PC-9 (cell line): ENCODE measurements around the gene CLCN5. TPM values are rescaled to one million over a fixed set of nuclear protein-coding genes. Genes with fewer than 3 reads are reported as not detected.

ENCODE experiments used
- BruUV-seq: library from RNA; stranded (reverse); fragments of 400-500 nt; replicated peaks from 2 replicates; lab custom pipeline; 2021; lab: Mats Ljungman, UMichigan
- CTCF ChIA-PET: fragments of 300-600 bp; sonication (Branson Sonifier 250); formaldehyde crosslinking; loops from one replicate; lab custom pipeline; 2022; ENCODE audit warnings: antibody characterized with exemption; lab: Charles Lee
- POLR2A ChIA-PET: fragments of 300-600 bp; sonication (Branson Sonifier 250); formaldehyde crosslinking; loops from one replicate; lab custom pipeline; 2022; ENCODE audit warnings: antibody characterized with exemption; ENCODE audit not compliant: unreplicated experiment; lab: Charles Lee
- DNase-seq, 2 experiments: peaks; one replicate each; pipeline versions ENCODE4 v3.0.0 to v3.0.0-alpha.2; 2015 to 2022; ENCODE audit warnings: mixed read lengths in 1 of 2
- H2AFZ ChIP-seq: fragments of 200-600 bp; sonication (generic); 2 replicates; pipeline ENCODE4 v1.8.1; 2017; ENCODE audit warnings: antibody characterized with exemption
- H3F3A ChIP-seq: fragments of 200-600 bp; sonication (generic); 2 replicates; pipeline ENCODE4 v1.8.1; 2017; ENCODE audit warnings: antibody characterized with exemption, mild to moderate bottlenecking, low read depth; ENCODE audit not compliant: insufficient read depth
- H3K27ac ChIP-seq: fragments of 200-600 bp; sonication (generic); 2 replicates; pipeline ENCODE4 v1.6.1; 2016; ENCODE audit warnings: mixed run types
- H3K27me3 ChIP-seq: fragments of 200-600 bp; sonication (generic); 2 replicates; pipeline ENCODE4 v1.6.1; 2016; ENCODE audit warnings: low read depth, mixed run types; ENCODE audit not compliant: insufficient read depth
- H3K36me3 ChIP-seq: fragments of 200-600 bp; sonication (generic); 2 replicates; pipeline ENCODE4 v1.6.1; 2016; ENCODE audit warnings: low read depth, mixed run types
- H3K4me1 ChIP-seq: fragments of 200-600 bp; sonication (generic); replicated peaks from 2 replicates; pipeline ENCODE4 v1.6.1; 2016; ENCODE audit warnings: mixed run types; ENCODE audit not compliant: insufficient read depth
- H3K4me2 ChIP-seq: fragments of 200-600 bp; sonication (generic); 2 replicates; pipeline ENCODE4 v1.6.1; 2017; ENCODE audit warnings: mixed run types
- H3K4me3 ChIP-seq: fragments of 200-600 bp; sonication (generic); 2 replicates; pipeline ENCODE4 v1.6.1; 2016; ENCODE audit warnings: mixed run types
- H3K79me2 ChIP-seq: fragments of 200-600 bp; sonication (generic); 2 replicates; pipeline ENCODE4 v1.6.1; 2017; ENCODE audit warnings: low read depth, mixed run types
- H3K9me2 ChIP-seq: fragments of 200-600 bp; sonication (generic); 2 replicates; pipeline ENCODE4 v1.8.1; 2017; ENCODE audit warnings: mild to moderate bottlenecking; ENCODE audit not compliant: insufficient read depth
- H3K9me3 ChIP-seq: fragments of 200-600 bp; sonication (generic); 2 replicates; pipeline ENCODE4 v1.8.1; 2016; ENCODE audit warnings: low read depth; ENCODE audit not compliant: insufficient read depth
- H4K20me1 ChIP-seq: fragments of 200-600 bp; sonication (generic); 2 replicates; pipeline ENCODE4 v1.8.1; 2017; ENCODE audit not compliant: insufficient read depth
- CTCF ChIP-seq: fragments of 200-600 bp; sonication (generic); conservative IDR thresholded peaks from 2 replicates; pipeline ENCODE4 v1.6.1; 2017; ENCODE audit warnings: mixed run types, antibody characterized with exemption, mild to moderate bottlenecking, moderate library complexity
- EZH2 ChIP-seq: fragments of 200-600 bp; sonication (generic); IDR thresholded peaks from 2 replicates; pipeline ENCODE4 v1.8.0; 2017; ENCODE audit warnings: antibody characterized with exemption, low read depth
- intact Hi-C: fragments of 100-400 bp; cut with micrococcal nuclease; formaldehyde crosslinking; loops from one replicate; pipeline ENCODE4 v1.10.0; 2022; ENCODE audit not compliant: unreplicated experiment
- total RNA-seq: library from RNA; stranded (reverse); gene quantifications from 2 replicates; pipeline ENCODE4 v1.2.3, GENCODE V29; 2021

Gene CLCN5
- total RNA-seq, 1 experiment from 2014 or later: 0.94 TPM

- DNase-seq: no peak
- H4K20me1 ChIP-seq: no peaks in the 10 kb centered on the region
- H3K9me3 ChIP-seq: no peaks in the 10 kb centered on the region
- H3F3A ChIP-seq: no peaks in the 10 kb centered on the region
- H3K4me2 ChIP-seq: no peak overlapping the region
- no peaks in the 10 kb centered on the region for H3K27me3 ChIP-seq
- CTCF ChIA-PET: no interaction called here
- H3K4me1 ChIP-seq: no peaks in the 10 kb centered on the region
- H3K9me2 ChIP-seq: no peaks in the 10 kb centered on the region
- POLR2A ChIA-PET: no interaction called here
- H3K4me3 ChIP-seq: no peak overlapping the region
- TF ChIP-seq CTCF (no peak), EZH2 (no peak)
- H2AFZ ChIP-seq: no peak overlapping the region
- H3K79me2 ChIP-seq: no peaks in the 10 kb centered on the region
- intact Hi-C loops: no loop called here
- no TSS peak for BruUV-seq
- H3K27ac ChIP-seq: no peak overlapping the region
- no peaks in the 10 kb centered on the region for H3K36me3 ChIP-seq
Measured at GRCh38 chrX:49959602-49960001, 37.2 kb downstream of the CLCN5 start.

GRCh38 chrX:49960061-49960460 is 37.7 kb downstream of the CLCN5 start:
- TF ChIP-seq EZH2 (no peak), CTCF (no peak)
- no peak overlapping the region for H3K27ac ChIP-seq
- BruUV-seq: no TSS peak
- no peaks in the 10 kb centered on the region for H4K20me1 ChIP-seq
- no peaks in the 10 kb centered on the region for H3K4me1 ChIP-seq
- H3F3A ChIP-seq: no peaks in the 10 kb centered on the region
- H3K79me2 ChIP-seq: no peaks in the 10 kb centered on the region
- no peaks in the 10 kb centered on the region for H3K27me3 ChIP-seq
- ChIA-PET POLR2A (no interaction called here), CTCF (no interaction called here)
- H3K36me3 ChIP-seq: no peaks in the 10 kb centered on the region
- intact Hi-C loops: no loop called here
- H3K4me3 ChIP-seq: no peak overlapping the region
- no peak overlapping the region for H2AFZ ChIP-seq
- H3K9me2 ChIP-seq: no peaks in the 10 kb centered on the region
- no peak overlapping the region for H3K4me2 ChIP-seq
- DNase-seq: no peak
- no peaks in the 10 kb centered on the region for H3K9me3 ChIP-seq

- Histone ChIP-seq H3K9me2 (no peaks in the 10 kb centered on the region), H3K4me1 (no peaks in the 10 kb centered on the region), H3K27me3 (no peaks in the 10 kb centered on the region), H3K4me2 (no peak overlapping the region), H3K79me2 (no peaks in the 10 kb centered on the region), H3K36me3 (no peaks in the 10 kb centered on the region), H4K20me1 (no peaks in the 10 kb centered on the region), H3K9me3 (no peaks in the 10 kb centered on the region), H3K27ac (no peak overlapping the region), H3K4me3 (no peak overlapping the region), H2AFZ (no peak overlapping the region), H3F3A (no peaks in the 10 kb centered on the region)
- intact Hi-C loops: no loop called here
- TF ChIP-seq EZH2 (no peak), CTCF (no peak)
- ChIA-PET CTCF (no interaction called here), POLR2A (no interaction called here)
- no peak for DNase-seq
- no TSS peak for BruUV-seq
Measured at GRCh38 chrX:49970674-49971073, 48.3 kb downstream of the CLCN5 start.
